HG03439 (cell line): ENCODE measurements around the gene USP10.

ENCODE experiments used
- ATAC-seq: cut with Tn5 transposase; IDR thresholded peaks from one replicate; pipeline ENCODE4 v1.9.1; 2021; ENCODE audit warnings: mild to moderate bottlenecking, moderate library complexity; ENCODE audit not compliant: unreplicated experiment

Gene USP10

DNA sequence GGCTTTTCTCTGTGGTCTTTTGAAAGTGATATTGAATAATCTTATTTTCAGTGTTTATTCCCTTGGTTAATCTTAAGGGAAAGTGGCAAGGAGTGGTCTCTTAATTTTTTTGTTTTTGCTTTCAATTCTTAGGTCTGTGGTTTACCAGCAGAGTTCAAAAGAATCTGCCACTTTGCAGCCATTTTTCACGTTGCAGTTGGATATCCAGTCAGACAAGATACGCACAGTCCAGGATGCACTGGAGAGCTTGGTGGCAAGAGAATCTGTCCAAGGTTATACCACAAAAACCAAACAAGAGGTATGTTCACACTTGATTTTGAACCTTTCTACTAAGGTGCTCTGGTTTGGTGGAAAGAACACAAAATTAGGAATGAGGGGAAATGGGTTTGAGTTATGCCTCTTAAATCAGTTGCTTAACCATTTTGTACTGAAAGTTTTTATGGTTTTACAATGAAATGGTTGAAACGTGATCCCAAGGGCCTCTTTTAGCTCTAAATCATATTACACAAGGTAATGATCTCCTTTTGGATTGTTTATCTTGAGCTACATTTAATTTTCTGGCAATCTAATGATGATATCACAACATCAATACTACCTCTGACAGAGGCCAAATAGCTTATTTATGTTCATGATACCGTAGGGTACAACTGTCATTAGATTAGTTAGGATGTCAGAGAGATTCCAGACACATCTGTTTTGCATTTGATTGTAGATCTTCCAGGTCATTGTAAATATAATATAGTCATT lies 68.4 kb downstream of the USP10 start:
- ATAC-seq, result no peak

DNA sequence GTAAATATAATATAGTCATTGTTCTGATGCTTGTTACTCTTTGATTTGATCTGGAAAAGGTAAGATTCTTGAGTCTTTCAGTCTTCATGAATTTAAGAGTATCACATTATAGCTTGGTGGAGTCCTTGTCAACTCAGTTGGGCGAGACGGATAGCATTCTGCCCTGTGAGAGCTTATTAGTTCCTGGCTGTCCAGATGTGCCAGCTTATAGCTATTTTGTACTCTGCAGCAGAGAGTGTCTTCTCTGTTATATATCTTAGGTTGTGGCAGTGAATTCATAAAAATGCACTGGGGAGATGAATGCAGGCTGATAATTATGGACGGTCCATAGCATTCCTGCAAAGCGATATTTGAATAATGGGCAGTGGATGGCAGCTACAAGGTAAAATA lies 69.0 kb downstream of the USP10 start:
- no peak for ATAC-seq

DNA sequence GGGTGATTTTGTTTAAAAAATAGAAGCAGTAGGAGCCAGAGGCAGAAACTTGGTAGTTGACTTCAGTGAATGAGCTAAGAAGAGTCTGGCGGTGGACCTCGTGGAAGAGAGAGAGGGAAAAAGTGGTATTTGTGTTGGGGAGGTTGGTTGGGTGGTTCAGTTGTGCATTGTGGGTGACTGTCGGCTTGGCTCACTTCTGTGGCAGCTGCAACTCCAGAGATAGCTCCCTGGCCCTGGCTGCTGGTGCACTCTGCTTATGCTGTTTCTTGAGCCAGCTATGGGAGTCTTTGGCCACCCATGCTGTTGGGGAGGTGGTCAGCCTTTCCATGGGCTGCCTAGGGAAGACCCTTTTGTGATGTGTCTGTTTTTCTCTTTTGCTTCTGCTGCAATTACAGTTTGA lies 69.6 kb downstream of the USP10 start:
- no peak for ATAC-seq

DNA sequence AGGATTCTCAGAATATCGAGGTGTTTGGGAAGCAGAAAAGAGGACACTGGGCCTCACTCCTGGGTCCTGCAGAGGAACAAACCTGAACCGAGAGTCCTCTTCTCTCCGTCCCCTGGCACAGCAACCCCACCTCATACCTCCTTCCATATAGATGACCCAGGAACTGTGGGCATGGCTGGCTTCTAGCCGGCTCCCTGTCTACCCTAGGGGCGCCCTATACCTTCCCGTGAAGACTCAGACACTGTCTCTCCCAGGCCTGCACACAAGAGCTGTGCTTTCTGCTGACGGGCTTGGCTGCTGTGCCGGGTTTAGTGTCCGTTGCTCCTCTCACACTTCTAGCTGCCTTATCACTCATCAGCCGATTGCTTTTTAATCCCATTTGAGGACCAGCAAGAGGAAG lies 73.5 kb downstream of the USP10 start:
- ATAC-seq, result no peak

DNA sequence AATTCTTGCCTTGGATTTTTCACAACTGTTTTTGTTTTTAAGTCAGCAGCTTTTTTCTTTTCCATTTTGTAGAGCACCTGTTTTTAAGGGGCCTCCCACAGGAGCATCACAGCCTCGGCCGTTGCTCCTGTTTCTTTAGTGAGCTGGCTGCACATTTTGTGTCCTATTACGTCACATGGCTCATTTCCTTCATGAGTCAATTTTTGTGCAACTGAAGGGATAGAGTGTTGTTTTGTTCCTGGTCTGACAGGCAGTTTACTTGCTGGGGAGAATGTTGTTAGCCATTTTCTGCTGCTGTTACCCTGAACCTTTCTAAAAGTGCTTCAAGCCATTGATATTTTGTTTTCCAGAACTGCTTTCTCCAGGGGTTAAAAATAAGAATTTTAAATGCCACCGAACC lies 75.0 kb downstream of the USP10 start:
- ATAC-seq, result no peak

DNA sequence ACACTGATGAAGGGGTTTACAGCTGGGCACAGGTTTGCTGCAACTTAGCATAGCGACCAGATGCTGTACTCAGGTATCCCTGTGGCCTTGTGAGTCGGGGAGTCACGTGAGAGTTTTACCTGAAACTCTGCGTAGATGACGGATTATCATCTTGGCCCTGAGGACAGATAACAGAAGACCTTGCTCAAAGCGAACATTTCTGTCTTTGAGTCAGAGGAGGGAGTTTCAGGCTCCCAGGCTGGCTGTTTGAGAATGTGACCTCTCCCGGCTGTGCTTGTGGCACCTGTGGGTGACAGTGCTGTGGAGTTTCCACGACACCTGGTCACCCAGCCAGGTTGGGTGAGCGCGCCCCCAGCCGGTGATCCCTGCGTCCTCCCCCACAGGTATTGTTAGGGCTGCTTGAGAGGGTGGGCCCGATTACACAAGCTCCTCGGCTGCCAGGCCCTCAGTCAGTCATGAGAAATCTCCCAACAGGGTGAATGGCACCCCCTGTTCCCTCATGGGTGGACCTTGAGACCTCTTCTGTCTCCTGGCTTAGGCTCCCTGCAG lies 75.5 kb downstream of the USP10 start:
- ATAC-seq, result no peak

DNA sequence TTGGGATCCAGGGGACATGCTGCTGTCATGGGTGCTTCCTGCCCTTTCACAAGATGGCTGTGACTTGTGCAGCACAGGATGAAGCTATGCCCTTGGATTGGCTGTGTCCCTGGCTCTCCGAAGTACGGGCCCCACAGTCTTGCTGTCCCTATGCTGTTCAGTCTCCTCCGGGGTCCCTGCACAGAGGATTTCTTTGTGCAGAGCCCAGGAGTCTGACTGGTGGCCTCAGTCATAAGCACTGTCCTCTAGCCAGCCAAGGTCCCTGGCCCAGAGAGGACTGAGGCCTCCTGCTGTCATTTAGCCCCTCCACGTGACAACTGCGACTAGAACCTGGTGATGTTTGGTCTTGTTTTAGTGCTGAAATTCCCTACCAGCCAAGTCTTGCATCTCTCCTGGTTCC lies 77.6 kb downstream of the USP10 start:
- ATAC-seq, result no peak

DNA sequence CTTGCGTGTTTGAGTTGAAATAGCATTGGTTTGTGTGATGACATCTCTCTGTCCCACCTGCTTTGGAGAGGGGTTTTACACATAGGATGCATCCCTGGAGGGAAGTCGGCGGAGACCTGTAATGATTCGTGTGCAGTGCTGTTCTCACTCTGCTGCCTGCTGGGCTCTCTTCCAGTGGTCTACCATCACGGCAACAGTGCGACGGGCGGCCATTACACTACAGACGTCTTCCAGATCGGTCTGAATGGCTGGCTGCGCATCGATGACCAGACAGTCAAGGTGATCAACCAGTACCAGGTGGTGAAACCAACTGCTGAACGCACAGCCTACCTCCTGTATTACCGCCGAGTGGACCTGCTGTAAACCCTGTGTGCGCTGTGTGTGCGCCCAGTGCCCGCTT lies 78.9 kb downstream of the USP10 start:
- no peak for ATAC-seq

DNA sequence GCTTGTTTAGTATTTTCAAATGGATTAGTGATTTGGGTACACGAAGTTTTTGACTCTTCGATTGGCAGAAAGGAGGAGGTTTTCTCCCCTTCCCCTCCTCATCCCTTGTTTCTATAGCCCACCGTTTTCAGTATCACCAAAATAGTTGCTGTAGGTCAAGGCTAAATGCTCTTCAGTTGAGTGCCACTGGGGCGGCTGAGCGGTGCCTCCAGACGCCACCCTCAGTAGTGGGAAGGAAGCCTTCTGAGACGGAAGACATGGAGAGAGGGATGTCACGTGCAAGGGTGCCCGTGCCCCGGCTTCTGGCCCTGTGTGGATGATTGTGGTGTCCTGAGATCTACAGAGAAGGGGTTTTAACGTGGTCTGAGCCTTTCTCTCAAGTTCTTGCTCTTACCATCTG lies 80.3 kb downstream of the USP10 start:
- ATAC-seq, result no peak

DNA sequence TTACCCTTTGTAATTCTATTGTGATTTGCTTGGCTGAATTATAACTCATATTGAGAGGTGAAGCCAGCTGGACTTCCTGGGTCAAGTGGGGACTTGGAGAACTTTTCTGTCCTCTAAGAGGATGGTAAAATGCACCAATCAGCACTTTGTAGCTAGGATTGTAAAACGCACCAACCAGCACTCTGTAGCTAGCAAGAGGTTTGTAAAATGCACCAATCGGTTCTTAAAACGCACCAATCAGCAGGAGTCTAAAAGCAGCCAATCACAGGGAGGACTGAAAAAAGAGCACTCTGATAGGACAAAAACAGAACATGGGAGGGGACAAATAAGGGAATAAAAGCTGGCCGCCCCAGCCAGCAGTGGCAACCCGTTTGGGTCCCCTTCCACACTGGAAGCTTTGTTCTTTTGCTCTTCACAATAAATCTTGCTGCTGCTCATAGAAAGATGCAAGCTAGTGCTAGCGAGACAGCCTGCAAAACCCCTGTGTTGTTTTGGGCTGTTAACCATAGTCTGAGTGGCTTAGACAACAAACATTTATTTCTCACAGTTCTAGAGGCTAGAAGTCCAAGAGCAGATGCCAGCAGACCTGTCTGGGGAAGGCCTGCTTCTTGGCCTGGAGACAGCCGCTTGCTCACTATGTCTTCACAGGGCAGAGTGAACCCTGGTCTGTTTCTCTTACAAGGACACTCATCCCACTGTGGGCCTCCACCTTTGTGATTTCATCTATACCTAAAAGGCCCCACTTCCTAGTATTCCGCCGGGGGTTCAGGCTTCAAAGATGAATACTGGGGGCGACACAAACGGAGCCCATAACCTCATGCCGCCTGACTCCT lies 81.0 kb downstream of the USP10 start:
- no peak for ATAC-seq

DNA sequence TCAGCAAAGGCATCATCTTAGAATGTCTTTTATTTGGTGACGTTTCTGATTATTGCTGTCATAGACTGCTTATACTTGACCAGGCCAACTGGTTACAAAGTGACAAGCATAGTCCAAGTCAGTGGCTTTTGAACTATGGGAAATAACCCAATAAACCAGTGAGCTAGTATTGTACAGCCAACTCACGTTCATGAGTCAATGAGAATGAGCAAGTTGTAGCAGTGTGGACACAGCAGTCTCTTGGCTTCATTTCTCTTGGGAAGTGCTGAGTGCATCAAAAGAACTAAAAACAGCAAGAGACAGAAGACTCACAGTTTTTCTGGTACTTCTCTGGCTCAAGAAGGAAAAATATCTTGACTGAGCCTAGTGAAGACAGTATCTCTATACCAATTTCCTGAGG lies 83.0 kb downstream of the USP10 start:
- ATAC-seq, result no peak

DNA sequence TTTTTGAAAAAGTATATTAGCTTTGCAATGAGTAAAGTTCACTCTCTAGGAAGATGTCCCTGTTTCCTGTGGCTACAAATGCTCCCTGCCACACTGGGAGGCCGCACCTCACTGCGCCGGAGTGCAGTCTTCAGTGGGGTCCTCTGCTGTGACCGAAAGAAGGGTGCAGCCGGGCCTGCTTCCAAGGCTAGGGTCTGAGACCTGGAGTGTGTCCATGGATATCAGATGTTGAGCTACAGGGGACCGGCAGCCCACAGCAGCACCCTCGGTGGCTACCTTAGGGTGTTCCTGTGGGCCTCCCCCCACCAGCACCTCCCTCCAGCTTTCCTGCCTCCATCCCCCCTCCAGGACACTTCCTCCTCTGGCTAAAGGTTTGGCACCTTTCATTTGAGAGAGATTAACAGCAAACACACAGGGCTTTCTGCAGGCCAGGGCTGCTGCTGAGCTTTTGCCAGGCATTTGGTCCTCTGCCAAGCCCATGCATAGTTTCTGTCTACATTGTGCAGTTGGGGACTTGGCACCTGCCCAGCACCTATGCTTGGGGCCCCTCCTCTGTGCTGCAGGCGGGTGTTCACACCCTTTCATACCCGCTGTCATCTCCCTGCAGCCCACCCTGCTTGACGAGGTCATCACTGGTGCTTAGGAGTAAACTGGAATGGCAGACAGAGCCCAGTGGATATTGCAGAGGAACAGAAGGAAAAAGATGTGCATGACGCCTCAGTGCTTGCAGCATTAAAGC lies 86.2 kb downstream of the USP10 start:
- ATAC-seq, result no peak

DNA sequence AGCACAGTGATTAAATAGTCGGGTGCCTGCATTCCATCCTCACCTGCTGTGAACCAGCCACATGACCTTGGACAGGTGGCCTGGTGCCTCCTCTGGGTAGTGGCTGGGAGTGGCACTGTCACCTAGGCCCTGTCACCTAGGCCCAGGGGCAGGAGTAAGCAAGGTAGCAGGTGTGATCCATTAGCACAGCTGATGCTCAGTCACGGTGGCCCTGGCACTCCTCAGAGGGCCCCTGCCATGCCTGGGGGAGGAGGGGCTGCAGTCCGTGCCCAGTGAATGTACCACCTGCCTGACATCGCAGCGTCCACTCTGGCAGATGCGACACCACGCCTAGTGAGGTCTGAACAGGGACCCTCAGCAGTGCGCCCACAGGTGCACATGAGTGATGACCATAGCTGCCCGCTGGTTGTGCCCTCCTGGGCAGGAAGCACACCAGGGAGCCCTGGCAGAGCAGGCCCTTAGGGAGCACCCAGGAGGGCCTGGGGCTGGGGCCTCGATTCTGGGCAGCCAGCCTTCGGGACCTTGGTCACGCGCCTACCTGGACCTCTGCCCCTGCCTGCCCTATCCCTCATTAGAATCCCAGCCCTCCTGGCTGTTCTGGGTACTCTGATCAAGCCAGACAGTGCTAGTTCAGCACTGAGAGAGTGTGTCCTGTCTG lies 86.9 kb downstream of the USP10 start:
- ATAC-seq, result no peak

DNA sequence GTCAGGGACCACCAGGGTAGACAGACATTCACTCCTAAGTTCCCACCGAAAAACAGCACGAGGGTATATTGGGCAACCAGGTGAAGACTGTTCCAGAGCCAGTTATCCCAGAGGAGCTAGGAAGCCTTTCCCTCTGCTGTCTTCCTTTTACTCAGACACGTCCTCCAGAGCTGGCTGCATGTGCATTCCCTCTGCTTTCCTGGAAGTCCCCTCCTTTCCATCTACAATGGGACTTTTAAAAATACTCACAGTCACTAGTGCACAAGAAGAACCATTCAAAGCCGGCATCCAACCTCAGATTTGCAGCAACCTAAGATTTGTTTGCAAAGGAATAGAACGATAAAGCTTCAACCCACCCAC lies 87.4 kb downstream of the USP10 start:
- ATAC-seq, result no peak

DNA sequence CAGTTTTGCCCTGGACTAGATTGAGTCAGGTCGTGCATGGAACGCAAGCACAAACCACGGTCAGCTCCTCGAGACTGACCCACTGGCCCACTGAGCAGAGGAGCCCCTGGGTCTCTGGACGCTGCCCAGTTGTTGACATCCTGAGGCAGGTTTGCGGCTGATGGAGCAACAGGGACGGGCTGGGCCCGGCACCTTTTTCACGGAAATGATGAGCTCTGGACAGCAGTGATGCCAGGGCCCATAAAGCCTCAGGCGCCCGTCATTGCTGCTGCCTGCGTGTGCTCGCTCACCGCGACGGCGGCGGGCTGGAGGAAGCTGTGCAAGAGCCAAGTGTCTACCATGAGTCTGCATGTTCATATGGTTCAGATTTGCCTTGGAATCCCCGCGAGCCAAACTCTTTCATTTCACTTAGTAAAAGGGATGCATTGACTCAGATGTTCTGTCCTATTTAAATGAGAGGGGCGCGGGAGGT lies 89.2 kb downstream of the USP10 start:
- no peak for ATAC-seq

DNA sequence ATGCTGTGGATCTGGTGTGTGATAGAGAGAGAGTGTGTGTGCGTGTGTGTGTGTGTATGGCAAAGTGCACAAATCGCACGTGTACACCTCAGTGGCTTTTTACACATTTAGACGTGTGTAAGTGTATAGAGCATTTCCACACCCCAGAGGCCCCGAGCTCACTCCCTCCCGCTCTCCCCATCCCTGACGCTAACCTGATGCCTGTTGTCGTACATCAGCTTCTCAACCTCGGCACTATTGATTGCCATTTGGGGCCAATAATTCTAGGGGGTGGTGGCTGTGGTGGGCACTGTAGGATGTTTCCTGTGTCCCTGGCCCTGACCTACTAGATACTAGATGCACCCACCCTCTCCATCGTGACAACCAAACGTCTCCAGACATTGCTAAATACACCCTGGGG lies 89.6 kb downstream of the USP10 start:
- no peak for ATAC-seq

DNA sequence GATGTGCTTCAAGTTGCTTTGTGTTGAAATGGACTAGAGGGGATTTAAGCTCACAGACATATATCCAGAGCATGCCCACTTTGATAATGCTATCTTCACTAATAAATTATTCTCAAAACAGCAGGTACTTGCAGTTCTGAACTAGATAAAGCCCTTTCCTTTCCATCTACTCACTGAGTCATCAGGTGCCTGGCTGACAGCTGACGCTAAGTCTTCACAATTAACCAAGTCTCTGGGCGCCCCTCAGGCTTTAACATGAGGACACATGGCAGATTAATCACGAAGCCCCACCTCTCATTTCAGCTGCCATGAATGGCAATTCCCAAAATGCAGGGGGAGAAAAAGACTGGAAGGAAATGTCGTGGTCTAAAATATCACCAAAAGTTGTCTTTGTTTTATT lies 90.5 kb downstream of the USP10 start:
- ATAC-seq, result no peak

DNA sequence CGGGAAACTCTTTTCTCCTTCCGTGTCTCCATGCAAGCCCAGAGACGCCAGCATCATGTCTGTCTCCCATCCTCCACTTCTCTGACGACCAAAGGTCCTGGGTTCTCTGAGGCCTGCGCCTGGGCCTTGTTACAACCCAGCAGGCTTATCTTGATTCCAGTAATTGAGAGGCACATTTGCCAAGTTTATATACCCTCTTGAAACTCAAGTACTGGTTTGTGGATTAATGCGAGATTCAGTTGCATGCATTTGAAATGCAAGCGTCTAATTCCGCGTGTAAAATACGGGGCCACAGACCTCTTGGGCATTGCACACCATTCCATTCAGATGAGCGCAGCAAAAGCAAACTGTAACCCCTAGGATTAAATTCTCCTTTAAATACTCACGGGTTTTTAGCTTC lies 91.3 kb downstream of the USP10 start:
- no peak for ATAC-seq

DNA sequence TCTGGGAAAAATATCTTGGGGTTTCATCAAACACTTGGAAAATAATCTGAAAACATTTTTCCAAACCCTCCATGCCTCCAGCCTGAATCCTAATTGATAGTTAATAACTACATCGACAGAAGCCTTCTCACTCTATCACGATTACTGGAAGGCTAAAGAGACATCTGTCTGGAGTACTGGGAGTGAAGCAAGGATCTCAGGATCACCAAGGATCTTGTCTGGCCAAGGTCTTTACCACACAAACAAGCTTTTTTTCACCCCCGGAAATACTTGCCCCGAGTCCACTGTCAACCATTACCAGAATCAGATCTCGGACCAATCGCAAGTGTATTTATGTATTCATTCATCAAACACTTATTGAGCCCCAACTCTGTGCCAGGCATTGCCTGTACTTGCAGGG lies 91.7 kb downstream of the USP10 start:
- ATAC-seq, result no peak

DNA sequence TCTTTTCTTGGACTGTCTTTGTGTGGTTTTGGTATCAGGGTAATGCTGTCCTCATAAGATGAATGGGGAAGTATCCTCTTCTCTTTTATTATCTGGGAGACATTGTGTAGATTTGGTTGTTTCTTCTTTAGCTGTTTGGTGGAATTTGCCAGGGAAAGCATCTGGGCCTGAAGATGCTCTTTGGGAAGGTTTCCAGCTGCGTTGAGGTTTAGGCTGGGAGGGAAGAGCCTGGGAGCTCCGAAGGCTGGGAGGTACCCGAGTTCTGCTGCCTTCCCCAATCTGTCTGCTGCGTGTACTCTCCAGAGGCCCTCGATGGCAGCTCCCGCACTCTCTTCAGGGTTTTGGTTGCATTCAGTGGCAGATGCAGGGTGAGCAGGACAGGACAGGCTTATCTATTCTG lies 94.4 kb downstream of the USP10 start:
- no peak for ATAC-seq

DNA sequence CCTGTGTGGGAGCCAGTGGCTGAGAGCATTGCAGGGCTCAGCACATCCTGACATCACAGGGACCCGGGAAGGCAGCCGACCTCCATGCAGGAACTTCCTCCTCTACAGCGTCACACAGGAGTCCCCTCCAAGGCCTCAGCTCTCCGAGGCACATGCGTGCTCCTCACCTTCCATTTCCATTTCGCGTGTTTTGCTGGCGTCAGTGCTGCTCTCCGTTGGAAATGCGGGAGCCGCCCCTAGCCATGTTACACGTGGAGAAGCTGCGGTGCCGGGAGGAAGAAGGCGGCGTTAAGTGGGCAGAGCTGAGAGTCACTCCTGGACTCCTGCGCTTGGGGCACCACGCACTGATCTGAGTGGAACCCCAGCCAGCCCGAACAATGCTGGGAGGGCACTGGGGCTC lies 94.8 kb downstream of the USP10 start:
- ATAC-seq, result no peak
